K562 (cell line): Measurements from ENCODE around the gene ELOVL5.

Experiments
- ZBTB40 ChIP-seq, 2 experiments: fragments of 450-650 bp in 1 of 2; sonication (generic) in 1 of 2; formaldehyde crosslinking in 1 of 2; IDR thresholded peaks; 2 replicates each; pipeline versions ENCODE4 v1.7.1 to v1.9.0; 2016 to 2022; ENCODE audit warnings: inconsistent platforms in 1 of 2, mild to moderate bottlenecking in 1 of 2, missing genetic modification reagents in 1 of 2
- ZNF551 ChIP-seq: fragments of 250-450 bp; sonication (Bioruptor Pico); IDR thresholded peaks from 2 replicates; pipeline ENCODE4 v1.5.0; 2021; ENCODE audit warnings: mild to moderate bottlenecking, moderate library complexity

GRCh38 chr6:53359095-53359842, 10.5 kb upstream of the ELOVL5 start:
- TF ChIP-seq ZNF551 (no peak), ZBTB40 (IDR thresholded peaks at IDR 0.05) (0 out of 2 replicates have a peak, but pooled peaks have one; percentile 32), ZBTB40 (CRISPR knock-in tag; IDR thresholded peaks at IDR 0.05) (no peak)
